Measurements from ENCODE around the gene BTRC.

GRCh38 chr10:101452176-101452575, 98.2 kb downstream of the BTRC start:
- TF ChIP-seq, protein P1, sequence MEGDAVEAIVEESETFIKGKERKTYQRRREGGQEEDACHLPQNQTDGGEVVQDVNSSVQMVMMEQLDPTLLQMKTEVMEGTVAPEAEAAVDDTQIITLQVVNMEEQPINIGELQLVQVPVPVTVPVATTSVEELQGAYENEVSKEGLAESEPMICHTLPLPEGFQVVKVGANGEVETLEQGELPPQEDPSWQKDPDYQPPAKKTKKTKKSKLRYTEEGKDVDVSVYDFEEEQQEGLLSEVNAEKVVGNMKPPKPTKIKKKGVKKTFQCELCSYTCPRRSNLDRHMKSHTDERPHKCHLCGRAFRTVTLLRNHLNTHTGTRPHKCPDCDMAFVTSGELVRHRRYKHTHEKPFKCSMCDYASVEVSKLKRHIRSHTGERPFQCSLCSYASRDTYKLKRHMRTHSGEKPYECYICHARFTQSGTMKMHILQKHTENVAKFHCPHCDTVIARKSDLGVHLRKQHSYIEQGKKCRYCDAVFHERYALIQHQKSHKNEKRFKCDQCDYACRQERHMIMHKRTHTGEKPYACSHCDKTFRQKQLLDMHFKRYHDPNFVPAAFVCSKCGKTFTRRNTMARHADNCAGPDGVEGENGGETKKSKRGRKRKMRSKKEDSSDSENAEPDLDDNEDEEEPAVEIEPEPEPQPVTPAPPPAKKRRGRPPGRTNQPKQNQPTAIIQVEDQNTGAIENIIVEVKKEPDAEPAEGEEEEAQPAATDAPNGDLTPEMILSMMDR (IDR thresholded peaks at IDR 0.05): no peak
- TF ChIP-seq POLR2A (IDR thresholded peaks at IDR 0.05): no peak

Measured in right lobe of liver (tissue), 4 donors.